Keratinocyte (primary cell): ENCODE data around the gene DSCAM. TPM values are rescaled to one million over a fixed set of nuclear protein-coding genes. Genes with fewer than 3 reads are reported as not detected.

Experiments
- DNase-seq: peaks from one replicate; pipeline ENCODE4 v3.0.0-alpha.2; 2011; ENCODE audit warnings: low read depth, missing footprints, low spot score
- FAIRE-seq: peaks from 2 replicates; lab custom pipeline; 2011; peaks lifted over from hg19 to GRCh38; lab: Jason Lieb, UNC
- H2AFZ ChIP-seq: 2 replicates; pipeline ENCODE4 v1.6.0; 2012; ENCODE audit warnings: low read length, control low read depth, inconsistent platforms; ENCODE audit not compliant: control insufficient read depth
- H3K27ac ChIP-seq: 2 replicates; pipeline ENCODE4 v1.5.1; 2011; ENCODE audit warnings: low read length; ENCODE audit not compliant: control insufficient read depth, insufficient read depth
- H3K27me3 ChIP-seq: 3 replicates; pipeline ENCODE4 v1.6.0; 2011; ENCODE audit warnings: low read length; ENCODE audit not compliant: control insufficient read depth, insufficient read depth; ENCODE audit errors: extremely low read depth
- H3K36me3 ChIP-seq, 2 experiments: 2 replicates in 1 of 2; 3 replicates in 1 of 2; pipeline ENCODE4 v1.5.1; 2011; ENCODE audit warnings: low read length in 2 of 2, mild to moderate bottlenecking in 1 of 2; ENCODE audit not compliant: control insufficient read depth in 2 of 2, insufficient read depth in 2 of 2; ENCODE audit errors: extremely low read depth in 1 of 2
- H3K4me1 ChIP-seq: 3 replicates; pipeline ENCODE4 v1.5.1; 2011; ENCODE audit warnings: low read length; ENCODE audit not compliant: control insufficient read depth, insufficient read depth; ENCODE audit errors: extremely low read depth
- H3K4me2 ChIP-seq: 3 replicates; pipeline ENCODE4 v1.6.0; 2011; ENCODE audit warnings: low read depth, low read length; ENCODE audit not compliant: control insufficient read depth, insufficient read depth; ENCODE audit errors: extremely low read depth
- H3K4me3 ChIP-seq, 3 experiments: fragments of 200-600 bp in 1 of 3; sonication (generic) in 1 of 3; 2 replicates in 2 of 3; 3 replicates in 1 of 3; pipeline ENCODE4 v1.5.1; 2011 to 2016; ENCODE audit warnings: low read length in 3 of 3, mild to moderate bottlenecking in 3 of 3, control low read depth in 2 of 3, inconsistent platforms in 1 of 3, low read depth in 1 of 3, mixed read lengths in 1 of 3, mixed run types in 1 of 3, moderate library complexity in 1 of 3; ENCODE audit not compliant: control insufficient read depth in 2 of 3, insufficient read depth in 2 of 3; ENCODE audit errors: extremely low read depth in 1 of 3
- H3K79me2 ChIP-seq: 2 replicates; pipeline ENCODE4 v1.6.0; 2012; ENCODE audit warnings: low read length; ENCODE audit not compliant: control insufficient read depth, insufficient read depth
- H3K9ac ChIP-seq: 3 replicates; pipeline ENCODE4 v1.6.0; 2011; ENCODE audit warnings: low read length; ENCODE audit not compliant: control insufficient read depth, insufficient read depth; ENCODE audit errors: extremely low read depth
- H3K9me1 ChIP-seq: 3 replicates; pipeline ENCODE4 v1.6.0; 2011; ENCODE audit warnings: low read length; ENCODE audit not compliant: control insufficient read depth, insufficient read depth; ENCODE audit errors: extremely low read depth
- H3K9me3 ChIP-seq: 2 replicates; pipeline ENCODE4 v1.5.1; 2012; ENCODE audit warnings: low read depth, low read length; ENCODE audit not compliant: control insufficient read depth
- H4K20me1 ChIP-seq: 3 replicates; pipeline ENCODE4 v1.6.0; 2011; ENCODE audit warnings: low read length; ENCODE audit not compliant: control insufficient read depth, insufficient read depth; ENCODE audit errors: extremely low read depth
- CTCF ChIP-seq, 3 experiments: IDR thresholded peaks in 1 of 3; conservative IDR thresholded peaks in 1 of 3; optimal IDR thresholded peaks in 1 of 3; 2 replicates in 2 of 3; 3 replicates in 1 of 3; pipeline versions ENCODE3 to v1.5.1; 2011; ENCODE audit warnings: low read length in 3 of 3, mild to moderate bottlenecking in 3 of 3, moderate library complexity in 2 of 3, control low read depth in 1 of 3, inconsistent platforms in 1 of 3; ENCODE audit not compliant: insufficient read depth in 2 of 3; ENCODE audit errors: extremely low read depth in 1 of 3
- EZH2 ChIP-seq: IDR thresholded peaks from one replicate; pipeline ENCODE4 v1.6.1; 2012; ENCODE audit warnings: inconsistent platforms, mild to moderate bottlenecking, low read length, moderate library complexity
- dilution Hi-C: fragments of 300-500 bp; cut with MboI; formaldehyde crosslinking; loops from one replicate; pipeline ENCODE4 v1.7.0; 2020; ENCODE audit warnings: low sequenced_read_pairs; ENCODE audit not compliant: extremely low pct_ligation_motif_present
- polyA plus RNA-seq, 5 experiments: library from polyadenylated mRNA; depleted of rRNA in 3 of 5; stranded (reverse) in 3 of 5; stranded (forward) in 1 of 5; unstranded in 1 of 5; fragments of >200 nt; gene quantifications; 1 replicate in 1 of 5; 2 replicates in 3 of 5; 3 replicates in 1 of 5; pipeline versions ENCODE4 v1.2.1 to v1.2.3, GENCODE V29; 2011 to 2012; ENCODE audit warnings: missing spikeins in 2 of 5, low read depth in 1 of 5, low replicate concordance in 1 of 5

Gene DSCAM
- polyA plus RNA-seq, 1 donor (not counting 4 experiments of a cell fraction or from before 2014, with no cell fraction given): 2.1 TPM

DNA sequence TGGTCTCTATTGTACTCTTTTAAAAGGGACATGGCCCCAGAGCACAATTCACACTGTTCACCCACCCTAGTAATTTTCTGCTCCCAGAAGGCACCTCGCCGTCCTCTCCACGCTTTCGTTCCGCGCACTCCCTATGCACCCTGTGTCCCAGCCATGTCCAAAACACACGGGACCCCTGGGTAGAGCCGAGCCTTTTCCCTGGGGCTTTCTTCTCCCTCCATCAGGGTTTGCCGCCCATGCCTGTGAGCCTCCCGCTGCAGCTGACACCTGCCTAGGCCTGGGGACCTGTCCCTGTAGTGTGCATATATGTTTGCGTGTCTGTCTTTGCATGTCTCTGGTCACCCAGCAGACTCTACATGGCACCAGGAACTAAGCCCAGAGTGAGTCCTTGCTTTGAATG, 677.0 kb downstream of the DSCAM start:
- FAIRE-seq: no peak
- Histone ChIP-seq H2AFZ (no peak overlapping the region), H3K79me2 (no peaks in the 10 kb centered on the region), H3K4me1 (no peaks in the 10 kb centered on the region), H3K9ac (no peak overlapping the region), H3K27me3 (no peaks in the 10 kb centered on the region), H3K27ac (no peak overlapping the region), H4K20me1 (no peaks in the 10 kb centered on the region), H3K4me2 (no peak overlapping the region), H3K36me3 (no peaks in the 10 kb centered on the region), H3K9me3 (no peaks in the 10 kb centered on the region), H3K9me1 (no peaks in the 10 kb centered on the region), H3K4me3 (no peak overlapping the region)
- no peak for TF ChIP-seq EZH2
- no peak for TF ChIP-seq CTCF (optimal IDR thresholded peaks at IDR 0.05 in 1 of 3, IDR thresholded peaks at IDR 0.05 in 1 of 3, conservative IDR thresholded peaks at IDR 0.05 in 1 of 3; ENCODE audit: extremely low read depth in 1 of 3, insufficient read depth in 2 of 3, low read length in 3 of 3)
- dilution Hi-C loops: no loop called here
- no peak for DNase-seq

GRCh38 chr21:40166291-40166843, 680.6 kb downstream of the DSCAM start:
- Histone ChIP-seq H3K4me2 (no peak overlapping the region), H3K4me3 (no peak overlapping the region), H3K36me3 (peaks cover 0 to 3% of the 10 kb centered on the region in 2 experiments), H3K9me1 (no peaks in the 10 kb centered on the region), H3K27ac (no peak overlapping the region), H4K20me1 (no peaks in the 10 kb centered on the region), H3K79me2 (no peaks in the 10 kb centered on the region), H3K27me3 (no peaks in the 10 kb centered on the region), H3K9ac (no peak overlapping the region), H3K9me3 (no peaks in the 10 kb centered on the region), H3K4me1 (no peaks in the 10 kb centered on the region), H2AFZ (no peak overlapping the region)
- no peak for FAIRE-seq
- TF ChIP-seq CTCF (optimal IDR thresholded peaks at IDR 0.05 in 1 of 3, IDR thresholded peaks at IDR 0.05 in 1 of 3, conservative IDR thresholded peaks at IDR 0.05 in 1 of 3; ENCODE audit: extremely low read depth in 1 of 3, insufficient read depth in 2 of 3, low read length in 3 of 3) (no peak), EZH2 (no peak)
- DNase-seq: no peak
- dilution Hi-C loops: no loop called here
